ENCODE data around the gene DVL2.

DNA sequence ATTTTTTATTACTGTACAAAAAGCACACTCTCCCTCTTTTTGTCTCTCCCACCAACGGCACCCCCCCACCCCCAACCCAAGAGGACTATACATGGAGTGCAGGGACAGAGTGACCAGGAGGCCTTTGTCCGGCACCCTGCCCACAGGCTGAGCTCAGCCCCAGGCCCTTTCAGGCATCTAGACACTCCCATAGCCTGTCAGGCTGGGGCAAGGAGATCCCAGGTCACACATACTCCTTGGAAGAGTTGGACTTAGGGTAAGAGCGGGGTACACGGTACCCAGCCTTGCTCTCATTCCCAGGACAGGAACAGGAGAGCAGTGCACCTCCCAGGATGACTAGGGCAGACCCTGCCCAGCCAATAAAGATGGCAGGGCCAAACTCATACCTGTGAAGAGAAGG, 25.8 kb upstream of the DVL2 start:
- TF ChIP-seq, protein P1, sequence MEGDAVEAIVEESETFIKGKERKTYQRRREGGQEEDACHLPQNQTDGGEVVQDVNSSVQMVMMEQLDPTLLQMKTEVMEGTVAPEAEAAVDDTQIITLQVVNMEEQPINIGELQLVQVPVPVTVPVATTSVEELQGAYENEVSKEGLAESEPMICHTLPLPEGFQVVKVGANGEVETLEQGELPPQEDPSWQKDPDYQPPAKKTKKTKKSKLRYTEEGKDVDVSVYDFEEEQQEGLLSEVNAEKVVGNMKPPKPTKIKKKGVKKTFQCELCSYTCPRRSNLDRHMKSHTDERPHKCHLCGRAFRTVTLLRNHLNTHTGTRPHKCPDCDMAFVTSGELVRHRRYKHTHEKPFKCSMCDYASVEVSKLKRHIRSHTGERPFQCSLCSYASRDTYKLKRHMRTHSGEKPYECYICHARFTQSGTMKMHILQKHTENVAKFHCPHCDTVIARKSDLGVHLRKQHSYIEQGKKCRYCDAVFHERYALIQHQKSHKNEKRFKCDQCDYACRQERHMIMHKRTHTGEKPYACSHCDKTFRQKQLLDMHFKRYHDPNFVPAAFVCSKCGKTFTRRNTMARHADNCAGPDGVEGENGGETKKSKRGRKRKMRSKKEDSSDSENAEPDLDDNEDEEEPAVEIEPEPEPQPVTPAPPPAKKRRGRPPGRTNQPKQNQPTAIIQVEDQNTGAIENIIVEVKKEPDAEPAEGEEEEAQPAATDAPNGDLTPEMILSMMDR (conservative IDR thresholded peaks at IDR 0.05 in 1 of 2, IDR thresholded peaks at IDR 0.05 in 1 of 2; ENCODE audit: low read depth in 1 of 2, low read length in 2 of 2): no peak
- TF ChIP-seq EZH2 (IDR thresholded peaks at IDR 0.05; ENCODE audit: low read length, missing control alignments): no peak
